GM11168 (cell line): ENCODE results near the gene EHMT1.

Source experiments
- in situ Hi-C: fragments of 300-500 bp; cut with MboI; formaldehyde crosslinking; loops from one replicate; pipeline ENCODE4 v1.12.0; 2022; ENCODE audit warnings: low sequenced_read_pairs; ENCODE audit not compliant: unreplicated experiment

The EHMT1 gene

GRCh38 chr9:137642118-137642601 lies 23.4 kb downstream of the EHMT1 start:
- in situ Hi-C loops, result no loop called here

DNA sequence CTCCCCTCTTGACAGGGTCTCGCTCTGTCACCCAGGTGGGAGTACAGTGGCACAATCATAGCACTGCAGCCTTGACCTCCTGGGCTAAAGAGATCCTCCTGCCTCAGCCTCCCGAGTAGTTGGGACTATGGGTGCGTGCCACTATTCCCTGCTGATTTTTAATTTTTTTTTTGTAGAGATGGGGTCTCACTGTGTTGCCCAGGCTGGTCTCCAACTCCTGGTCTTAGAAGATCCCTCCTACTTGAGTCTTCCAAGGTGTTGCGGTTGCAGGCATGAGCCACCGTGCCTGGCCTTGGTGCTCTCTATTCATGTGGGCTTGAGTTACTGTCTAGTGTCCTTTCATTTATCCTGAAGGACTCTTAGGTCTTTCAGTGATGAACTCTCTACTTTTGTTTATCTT lies 24.1 kb downstream of the EHMT1 start:
- in situ Hi-C loops, result no loop called here

GRCh38 chr9:137643921-137644320 lies 25.1 kb downstream of the EHMT1 start:
- in situ Hi-C loops, result no loop called here

DNA sequence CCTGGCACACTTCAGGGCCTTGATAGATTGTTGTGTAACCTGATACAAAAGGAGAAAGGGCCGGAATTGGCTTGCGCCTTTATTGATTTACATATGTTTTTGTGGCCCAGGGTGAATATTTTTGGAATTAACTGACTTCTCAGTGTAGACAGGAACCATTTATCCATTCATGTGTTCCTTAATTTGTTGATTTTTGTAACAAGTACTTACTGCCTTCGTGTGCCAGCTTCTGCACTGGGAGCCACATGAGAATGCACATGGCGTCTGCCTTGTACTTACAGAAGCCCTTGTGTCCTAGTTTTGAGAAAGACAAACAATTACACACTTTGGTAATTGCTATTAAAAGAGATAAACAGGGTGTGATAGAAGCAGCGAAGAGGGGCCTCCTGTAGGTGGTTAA lies 26.4 kb downstream of the EHMT1 start:
- in situ Hi-C loops, result no loop called here

DNA sequence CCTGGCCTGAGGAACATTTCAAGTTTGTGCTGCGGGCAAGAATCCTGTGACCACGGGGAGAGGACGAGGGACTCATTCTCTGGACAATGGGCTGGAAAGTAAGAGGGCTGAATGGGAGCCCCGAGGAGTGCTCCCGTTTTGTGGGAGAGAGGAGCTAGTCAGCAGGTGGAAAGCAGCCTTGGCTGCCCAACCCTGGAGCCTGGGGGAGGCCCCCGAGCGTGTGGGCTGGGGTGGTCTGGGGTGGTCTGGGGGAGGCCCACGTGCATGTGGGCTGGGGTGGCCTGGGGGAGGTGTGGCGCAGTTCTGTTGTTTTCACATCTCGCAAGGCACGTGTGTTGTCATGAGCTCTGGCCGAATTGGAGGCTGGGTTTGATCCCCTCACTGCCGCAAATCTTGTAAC lies 27.5 kb downstream of the EHMT1 start:
- in situ Hi-C loops, result no loop called here

- in situ Hi-C loops, result no loop called here
Measured at GRCh38 chr9:137647096-137647714, 28.4 kb downstream of the EHMT1 start.

- in situ Hi-C loops, result no loop called here
Measured at GRCh38 chr9:137648396-137648795, 29.6 kb downstream of the EHMT1 start.

- in situ Hi-C loops, result no loop called here
Measured at GRCh38 chr9:137649553-137649952, 30.7 kb downstream of the EHMT1 start.

- in situ Hi-C loops, result no loop called here
Measured at GRCh38 chr9:137650259-137650658, 31.5 kb downstream of the EHMT1 start.

DNA sequence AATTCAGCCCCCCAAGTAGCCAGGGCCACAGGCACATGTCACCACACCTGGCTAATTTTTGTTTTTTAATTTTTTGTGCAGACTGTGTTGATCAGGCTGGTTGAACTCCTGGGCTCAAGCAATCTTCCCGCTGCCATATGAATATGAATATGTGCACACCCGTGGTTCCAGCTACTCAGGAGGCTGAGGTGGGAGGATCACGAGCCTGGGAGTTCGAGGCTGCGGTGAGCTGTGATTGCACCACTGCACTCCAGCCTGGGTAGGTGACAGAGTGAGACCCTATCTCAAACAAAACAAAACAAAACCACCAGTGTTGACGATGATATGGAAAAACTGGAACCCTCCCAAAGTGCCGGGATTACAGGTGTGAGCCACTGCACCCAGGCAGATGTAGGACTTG lies 32.0 kb downstream of the EHMT1 start:
- in situ Hi-C loops, result no loop called here

GRCh38 chr9:137656416-137656815 lies 37.6 kb downstream of the EHMT1 start:
- in situ Hi-C loops, result no loop called here

- in situ Hi-C loops, result no loop called here
Measured at GRCh38 chr9:137657606-137658005, 38.8 kb downstream of the EHMT1 start.

DNA sequence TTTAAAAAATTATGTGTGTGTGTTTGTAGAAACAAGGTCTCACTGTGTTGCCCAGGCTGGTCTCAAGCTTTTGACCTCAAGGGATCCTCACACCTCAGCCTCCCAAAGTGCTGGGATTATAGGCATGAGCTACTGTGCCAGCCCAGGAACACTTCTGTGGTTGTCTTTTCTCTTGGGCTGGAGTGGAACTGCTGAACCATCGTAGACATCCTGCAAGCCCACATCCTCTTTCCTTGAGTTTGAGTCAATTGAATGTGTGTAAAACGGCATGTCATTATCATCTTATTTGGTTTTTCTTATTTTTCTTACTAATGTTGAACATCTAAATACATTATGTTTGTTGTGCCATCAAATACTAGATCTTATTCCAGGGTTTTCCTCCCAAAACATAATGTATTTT lies 40.0 kb downstream of the EHMT1 start:
- in situ Hi-C loops, result no loop called here

GRCh38 chr9:137660144-137660543 lies 41.3 kb downstream of the EHMT1 start:
- in situ Hi-C loops, result no loop called here

DNA sequence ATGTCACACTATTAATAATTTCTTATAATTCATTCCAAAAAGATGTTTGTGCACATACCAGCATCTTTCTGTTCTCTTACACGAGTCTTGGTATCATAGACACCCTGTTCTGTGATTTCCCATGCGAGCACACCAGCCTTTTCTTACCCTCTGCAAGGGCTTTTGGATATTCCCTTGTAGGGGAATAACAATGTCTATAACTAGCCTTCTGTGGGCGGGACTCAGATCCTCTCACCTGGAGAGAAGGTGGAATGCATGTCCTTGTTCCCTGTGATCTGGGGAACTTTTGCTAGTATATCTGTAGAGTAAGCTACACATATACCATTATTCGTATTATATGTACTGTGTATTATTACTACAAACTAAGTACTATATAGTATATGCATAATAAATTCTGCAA lies 44.8 kb downstream of the EHMT1 start:
- in situ Hi-C loops, result no loop called here

DNA sequence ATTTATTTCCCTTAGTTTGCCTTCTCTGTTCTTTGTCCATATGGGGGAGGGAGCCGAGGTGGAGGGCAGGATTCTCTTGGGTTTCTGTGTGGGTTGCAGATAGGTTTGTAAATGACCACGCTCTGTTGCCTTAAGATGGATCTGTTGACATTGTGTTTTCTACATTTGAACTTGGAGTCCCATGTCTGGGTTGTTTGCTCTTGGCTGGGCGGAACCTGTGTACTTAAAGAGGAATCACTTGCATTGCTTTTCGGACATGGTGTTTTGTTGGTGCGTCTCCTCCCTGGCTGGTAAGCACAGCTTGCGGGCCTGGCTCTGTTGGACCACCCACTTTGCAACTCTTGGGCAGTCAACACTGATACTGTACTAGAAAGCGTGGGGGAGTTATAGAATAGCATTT lies 45.9 kb downstream of the EHMT1 start:
- in situ Hi-C loops, result no loop called here

GRCh38 chr9:137665226-137665625 lies 46.4 kb downstream of the EHMT1 start:
- in situ Hi-C loops, result no loop called here

DNA sequence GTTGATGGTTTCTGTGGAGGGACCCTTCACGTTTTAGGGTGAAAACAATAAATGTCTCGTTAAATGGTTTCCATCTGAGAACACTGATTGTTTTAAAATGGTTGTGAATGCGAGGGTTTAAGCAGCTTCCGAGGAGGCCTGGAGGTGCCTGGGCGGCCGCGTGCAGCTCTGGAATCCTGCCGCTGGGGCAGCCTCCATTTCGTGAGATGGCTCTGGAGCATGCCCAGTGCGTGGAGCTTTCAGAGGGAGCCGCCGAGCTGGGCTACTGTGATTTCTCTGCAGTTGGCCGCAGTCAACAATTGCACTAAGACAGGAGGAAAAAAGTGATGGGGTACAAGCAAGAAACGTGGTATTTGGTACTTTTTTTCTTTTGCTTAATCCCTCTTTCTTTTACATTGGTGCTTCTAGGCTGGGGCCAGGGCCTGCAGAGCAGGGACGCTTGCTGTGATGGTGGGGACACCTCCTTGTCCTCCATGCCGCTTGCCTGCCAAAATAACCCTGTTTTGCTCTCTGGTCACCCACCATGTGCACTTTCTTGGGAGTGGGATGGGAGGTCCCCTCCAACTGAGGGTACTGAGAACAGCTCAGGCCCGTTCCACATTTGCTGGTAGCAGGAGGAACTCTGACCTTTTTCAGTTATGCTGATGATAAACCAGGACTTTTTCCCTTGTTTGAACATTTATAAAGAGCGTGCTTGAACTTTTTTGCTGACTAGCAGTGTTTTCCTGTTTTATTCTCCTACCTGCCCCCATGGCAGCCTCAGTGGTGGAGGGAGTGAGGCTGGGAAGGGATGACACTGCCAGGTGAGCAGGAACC lies 47.1 kb downstream of the EHMT1 start:
- in situ Hi-C loops, result no loop called here

DNA sequence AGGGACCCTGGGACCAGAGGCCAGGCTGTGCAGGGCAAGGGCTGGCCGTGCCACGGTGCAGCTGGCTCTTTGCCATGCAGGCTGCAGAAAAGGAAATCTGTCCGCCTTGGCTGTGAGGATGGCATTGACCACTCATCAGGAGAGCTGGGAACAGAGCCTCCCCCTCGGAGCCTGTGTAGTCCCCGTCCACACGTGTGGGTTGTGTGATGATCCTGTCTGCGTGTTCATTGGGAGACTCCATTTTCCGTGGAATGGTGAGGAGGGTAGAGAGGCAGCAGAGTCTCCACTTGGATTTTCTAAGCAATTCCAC lies 47.7 kb downstream of the EHMT1 start:
- in situ Hi-C loops, result no loop called here

DNA sequence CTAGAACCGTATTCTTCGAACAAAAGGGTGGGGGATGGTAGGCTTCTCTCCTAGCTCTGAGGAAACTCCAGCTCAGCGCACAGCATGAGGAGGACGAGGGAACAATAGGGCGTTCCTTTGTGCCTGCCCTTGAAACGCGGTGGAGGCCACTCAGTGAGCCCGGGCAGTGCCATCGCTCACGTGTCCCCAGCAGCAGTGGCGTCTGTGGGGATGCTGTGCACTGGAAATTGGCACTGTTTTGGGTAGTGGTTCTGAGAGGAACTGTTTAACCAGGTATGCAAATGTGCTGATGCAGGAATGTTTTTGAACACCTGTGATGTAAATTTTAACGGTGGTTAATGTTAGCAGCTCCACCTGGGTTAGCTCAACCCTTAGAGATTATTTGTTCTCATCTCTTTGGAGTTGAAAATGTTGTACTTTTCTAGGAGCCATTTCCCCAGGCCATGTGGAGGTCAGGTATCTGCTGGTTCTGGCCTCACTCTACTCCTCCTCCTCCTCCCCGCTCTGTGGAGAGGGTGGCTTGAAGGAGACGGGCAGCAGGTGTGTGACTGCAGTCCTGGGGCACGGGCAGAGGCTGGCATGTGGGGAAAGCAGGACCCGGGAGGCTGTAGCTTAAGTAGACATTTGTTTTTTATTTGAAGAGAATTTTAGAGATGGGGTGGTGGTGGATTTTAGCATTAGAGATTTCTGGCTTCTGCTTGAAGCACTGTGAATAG lies 48.3 kb downstream of the EHMT1 start:
- in situ Hi-C loops, result no loop called here

GRCh38 chr9:137668203-137668602 lies 49.4 kb downstream of the EHMT1 start:
- in situ Hi-C loops, result no loop called here
